Breast epithelium (tissue), 3 donors: ENCODE measurements around the gene COL18A1.

Experiments
- CTCF ChIP-seq, 3 donors: fragments of 450-650 bp; IDR thresholded peaks; one replicate each; pipeline ENCODE4 v1.5.1; 2016 to 2017; ENCODE audit warnings: antibody characterized with exemption in 3 of 3, mild to moderate bottlenecking in 3 of 3, moderate library complexity in 3 of 3
- POLR2AphosphoS5 ChIP-seq, 3 donors: sonication (generic); formaldehyde crosslinking; IDR thresholded peaks; one replicate each; pipeline ENCODE4 v1.6.1; 2017; ENCODE audit warnings: antibody characterized with exemption in 3 of 3

- TF ChIP-seq CTCF (IDR thresholded peaks at IDR 0.05) (no peak), POLR2AphosphoS5 (IDR thresholded peaks at IDR 0.05) (no peak)
Measured at GRCh38 chr21:45361033-45361997, 43.6 kb upstream of the COL18A1 start.
